Measurements from ENCODE around the gene ERN2. TPM values are rescaled to one million over a fixed set of nuclear protein-coding genes. Genes with fewer than 3 reads are reported as not detected.

The ERN2 gene
- total and polyA plus RNA-seq, 2 of the 13 experiments (the other 11 are each of a cell fraction or from before 2014, with no cell fraction given): 2.2 to 3.5 TPM

- TF ChIP-seq TAF15 (IDR thresholded peaks at IDR 0.05; ENCODE audit: low read depth, low read length, poor library complexity, severe bottlenecking) (peak; percentile 96), NR2F2 (IDR thresholded peaks at IDR 0.05; ENCODE audit: borderline replicate concordance, low read depth) (peak; percentile 46; the same call in 1 of the 2 replicates), AFF4 (CRISPR knock-in tag; IDR thresholded peaks at IDR 0.05) (no peak; the same call in 1 of the 2 replicates), GABPB1 (CRISPR knock-in tag; IDR thresholded peaks at IDR 0.05) (peak; percentile 98), KMT2B (CRISPR knock-in tag; IDR thresholded peaks at IDR 0.05) (peak; percentile 99), SUZ12 (IDR thresholded peaks at IDR 0.05; ENCODE audit: low read depth, low read length) (no peak), ZEB1 (IDR thresholded peaks at IDR 0.05; ENCODE audit: insufficient replicate concordance, low read depth) (peak; percentile 54), ARID5B (CRISPR knock-in tag; IDR thresholded peaks at IDR 0.05) (peak; percentile 70), AHR (CRISPR knock-in tag; IDR thresholded peaks at IDR 0.05) (peak; percentile 88; the same call in 1 of the 2 replicates), RBM39 (IDR thresholded peaks at IDR 0.05; ENCODE audit: low read depth, low read length, poor library complexity, severe bottlenecking) (peak; percentile 100), ZNF550 (CRISPR knock-in tag; IDR thresholded peaks at IDR 0.05; ENCODE audit: borderline replicate concordance) (no peak), MBNL3 (CRISPR knock-in tag; conservative IDR thresholded peaks at IDR 0.05) (no peak), ZNF317 (CRISPR knock-in tag; IDR thresholded peaks at IDR 0.05) (peak; percentile 94), SIX1 (CRISPR knock-in tag; IDR thresholded peaks at IDR 0.05; ENCODE audit: borderline replicate concordance) (peak; percentile 28; the same call in 1 of the 2 replicates), SRSF9 (IDR thresholded peaks at IDR 0.05; ENCODE audit: borderline replicate concordance, insufficient read depth, low read depth, low read length, poor library complexity, severe bottlenecking) (no peak), ZNF567 (CRISPR knock-in tag; IDR thresholded peaks at IDR 0.05; ENCODE audit: borderline replicate concordance) (peak; percentile 98; the same call in 1 of the 2 replicates), KLF12 (CRISPR knock-in tag; IDR thresholded peaks at IDR 0.05; ENCODE audit: borderline replicate concordance) (peak; percentile 97), ZSCAN31 (CRISPR knock-in tag; IDR thresholded peaks at IDR 0.05; ENCODE audit: low read depth) (peak; percentile 91), NKX3-1 (CRISPR knock-in tag; IDR thresholded peaks at IDR 0.05) (peak; percentile 98), ZBTB20 (CRISPR knock-in tag; IDR thresholded peaks at IDR 0.05; ENCODE audit: borderline replicate concordance, low read depth) (peak; percentile 83; the same call in 1 of the 2 replicates), GATAD2A (CRISPR knock-in tag; IDR thresholded peaks at IDR 0.05) (peak; percentile 70)
Measured at GRCh38 chr16:23640931-23641765, 71.9 kb downstream of the ERN2 start, which contains the start of the genes DCTN5 and PALB2 (continued).

Data from HepG2 (cell line).